ENCODE measurements around the gene RASD2.

The RASD2 gene

DNA sequence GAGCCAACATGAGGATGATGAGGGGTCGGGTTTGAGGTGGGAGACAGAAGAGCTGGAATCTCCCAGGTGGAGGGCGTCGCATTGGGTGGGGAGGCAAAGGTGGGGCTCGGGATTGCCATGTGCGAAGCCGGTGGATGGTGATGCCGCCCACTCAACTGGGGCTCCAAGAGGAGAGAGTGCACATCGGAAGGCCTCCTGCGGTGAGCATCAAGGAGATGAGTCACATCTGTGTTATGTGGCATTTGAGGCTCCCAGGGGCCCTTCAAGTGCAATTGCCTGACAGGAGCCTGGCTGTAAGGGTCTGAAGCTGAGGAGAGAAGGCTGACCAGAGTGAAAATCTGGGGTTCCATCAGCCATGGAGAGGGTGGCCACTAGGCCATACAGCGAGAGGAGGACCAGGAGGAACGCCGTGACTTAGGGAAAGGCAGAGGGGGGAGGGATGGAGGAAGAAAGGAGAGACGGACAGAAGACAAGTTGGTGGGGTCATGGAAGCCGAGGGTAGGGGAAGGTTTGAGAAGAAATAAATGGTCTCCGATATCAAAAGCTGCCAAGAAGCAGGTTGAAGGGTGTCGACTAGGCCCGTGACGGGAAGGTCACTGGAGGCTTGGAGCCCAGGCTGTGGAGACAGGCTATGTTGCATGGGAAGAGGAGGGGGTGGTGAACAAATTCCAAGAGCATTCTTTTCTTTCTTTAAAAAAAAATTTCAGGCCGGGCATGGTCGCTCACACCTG, 21.3 kb downstream of the RASD2 start:
- DNase-seq = no peak

DNA sequence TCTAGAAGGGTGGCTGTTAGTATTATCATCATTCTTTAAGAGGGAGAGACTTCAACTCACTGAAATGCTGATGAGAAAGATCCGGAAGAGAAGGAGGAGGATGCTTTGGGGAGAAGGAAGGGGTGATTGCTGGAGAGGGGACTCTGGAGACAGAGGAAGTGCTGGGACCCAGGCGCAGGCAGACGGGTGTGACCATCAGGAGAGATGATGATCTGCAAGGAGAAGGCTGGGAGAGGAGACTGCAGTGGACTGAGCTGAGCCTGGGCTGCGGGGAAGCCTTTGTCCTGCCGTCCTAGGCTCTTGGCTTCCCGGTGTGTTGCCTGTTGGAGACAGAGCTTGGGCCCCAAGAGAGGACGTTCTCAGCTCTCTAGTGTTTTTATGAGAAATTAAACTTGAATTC, 22.6 kb downstream of the RASD2 start:
- DNase-seq = no peak

DNA sequence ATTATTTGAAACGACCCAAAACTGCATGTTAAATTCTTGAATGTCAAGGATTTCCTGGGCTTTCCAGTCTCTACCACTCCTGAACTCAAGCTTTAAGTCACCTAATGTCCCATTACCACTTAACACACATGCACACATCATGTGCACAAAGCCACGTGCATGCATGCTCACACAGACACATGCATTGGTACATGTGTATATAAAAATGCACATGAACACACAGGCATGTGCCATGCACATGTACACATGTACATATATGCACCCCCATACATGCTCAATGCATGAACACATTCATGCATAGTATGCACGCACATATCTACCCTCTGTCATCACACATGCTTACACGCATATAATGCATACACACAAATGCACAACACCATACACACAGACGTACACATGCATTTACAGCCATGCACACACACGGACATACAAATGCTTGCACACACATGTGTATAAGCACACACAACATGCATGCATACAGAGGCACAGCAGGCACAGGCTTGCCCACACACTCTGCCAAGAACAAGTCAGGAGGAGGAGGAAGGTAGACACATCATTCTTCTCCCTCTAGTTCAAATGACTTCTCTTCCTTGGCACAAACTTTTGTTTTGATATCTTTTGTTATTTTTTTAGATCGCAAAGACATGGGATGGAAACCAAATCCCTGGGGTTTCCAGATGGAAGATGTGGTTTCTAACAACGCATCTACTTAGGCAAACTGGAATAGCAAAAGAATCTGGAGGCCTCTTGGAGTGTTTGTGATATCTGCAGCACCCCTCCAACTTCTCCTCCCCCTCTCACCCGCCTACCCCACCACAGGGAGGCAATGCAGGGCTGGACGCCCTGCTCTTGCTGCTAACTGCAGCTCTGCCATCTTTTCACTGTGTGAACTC, 24.6 kb downstream of the RASD2 start:
- DNase-seq = no peak

DNA sequence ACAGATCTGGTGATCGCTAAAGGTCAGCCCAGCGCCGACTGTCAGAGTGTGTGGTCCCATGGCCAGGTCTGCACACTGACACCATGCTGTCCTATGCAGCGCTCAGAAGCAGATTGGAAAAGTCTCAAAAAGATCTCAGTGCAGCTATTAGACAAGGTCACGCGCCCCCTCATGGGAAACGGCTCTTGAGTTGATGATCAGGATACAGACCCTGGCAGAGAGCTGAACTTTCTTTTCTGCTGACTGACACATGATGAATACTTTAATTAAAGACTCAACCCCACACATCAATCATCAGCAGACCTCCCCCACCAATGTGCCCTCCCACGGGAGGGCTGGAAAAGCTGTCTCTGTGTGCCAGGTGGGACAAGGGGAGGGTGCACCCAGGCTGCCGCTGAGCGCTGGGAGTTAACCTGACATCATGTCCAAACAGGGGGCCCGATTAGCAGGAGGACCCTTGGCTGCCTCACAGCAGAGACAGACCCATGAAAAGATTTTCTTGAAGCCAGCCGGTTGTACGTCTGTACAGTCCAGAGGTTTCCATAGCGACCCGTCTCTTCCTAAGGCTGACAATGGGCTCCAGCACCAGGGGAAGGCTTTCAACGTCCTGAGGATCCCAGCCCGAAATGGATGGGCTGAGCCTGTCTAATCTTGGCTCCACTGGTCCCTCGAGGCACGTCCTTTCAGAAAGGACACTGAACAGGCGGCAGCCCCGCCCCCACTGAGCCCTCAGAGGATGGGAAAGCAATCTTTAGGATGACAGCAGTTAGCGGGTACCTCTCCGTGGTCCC, 26.9 kb downstream of the RASD2 start:
- DNase-seq = no peak

DNA sequence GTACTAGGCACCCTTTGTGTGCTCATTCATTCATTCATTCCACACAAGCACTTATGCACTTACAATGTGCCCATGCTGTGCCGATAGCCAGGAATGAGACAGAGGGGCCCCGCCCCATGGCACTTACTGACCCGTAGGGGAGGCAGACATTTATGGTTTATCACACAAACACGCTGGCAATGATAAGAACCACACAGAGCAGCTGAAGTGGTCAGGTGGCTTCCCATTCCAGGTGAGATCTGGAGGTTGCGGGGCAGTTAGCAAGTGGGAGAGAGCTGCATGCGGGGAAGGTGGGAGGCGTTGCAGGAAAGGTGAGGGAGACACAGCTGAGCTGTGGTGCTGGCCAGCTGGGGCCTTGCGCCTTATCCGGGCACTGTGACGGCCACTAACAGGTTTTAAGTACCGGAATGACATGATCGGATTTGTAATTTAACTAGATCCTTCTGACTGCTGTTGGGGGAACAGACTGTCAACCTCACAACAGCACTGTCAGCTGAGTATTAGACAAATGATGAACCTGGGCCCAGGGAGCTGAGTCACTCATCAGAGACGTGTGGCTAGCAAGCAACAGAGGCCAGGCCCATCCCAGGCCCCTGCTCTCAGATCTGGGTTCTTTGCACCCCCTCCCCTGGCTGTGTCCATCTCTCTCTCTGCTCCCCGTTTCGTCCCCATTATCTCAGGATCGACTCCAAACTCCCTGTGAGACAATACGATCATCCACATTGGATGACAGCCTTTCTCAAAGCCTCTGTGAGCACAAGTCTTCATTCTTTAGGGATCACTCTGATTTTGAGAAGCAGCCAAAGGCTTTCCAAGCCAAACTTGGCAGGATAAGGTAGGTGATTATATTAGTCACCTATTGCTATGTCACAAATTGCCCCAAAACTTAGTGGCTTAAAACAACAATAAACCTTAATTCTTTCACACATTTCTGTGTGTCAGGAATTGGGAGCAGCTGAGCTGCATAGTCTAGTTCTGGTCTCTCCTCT, 28.4 kb downstream of the RASD2 start:
- DNase-seq = no peak

DNA sequence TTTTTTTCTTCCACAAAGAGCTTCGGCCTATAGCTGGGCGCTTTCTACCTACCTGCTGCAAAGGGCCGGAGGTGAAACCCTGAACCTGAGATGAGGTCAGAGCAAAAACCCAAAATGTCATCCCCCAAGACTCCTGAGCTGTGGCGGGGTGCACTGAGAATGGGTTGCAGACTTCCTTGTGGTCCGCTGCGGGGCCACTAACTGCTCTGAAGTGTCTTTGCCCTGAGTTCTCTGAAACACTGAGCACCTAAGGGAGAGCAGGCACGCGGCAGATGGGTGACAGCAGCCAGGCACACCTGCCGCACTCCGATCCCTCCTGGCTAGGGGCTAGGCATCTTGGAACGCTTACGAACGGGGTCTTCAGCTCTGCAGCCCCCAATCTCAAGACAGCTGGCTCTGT, 29.3 kb downstream of the RASD2 start:
- no peak for DNase-seq

DNA sequence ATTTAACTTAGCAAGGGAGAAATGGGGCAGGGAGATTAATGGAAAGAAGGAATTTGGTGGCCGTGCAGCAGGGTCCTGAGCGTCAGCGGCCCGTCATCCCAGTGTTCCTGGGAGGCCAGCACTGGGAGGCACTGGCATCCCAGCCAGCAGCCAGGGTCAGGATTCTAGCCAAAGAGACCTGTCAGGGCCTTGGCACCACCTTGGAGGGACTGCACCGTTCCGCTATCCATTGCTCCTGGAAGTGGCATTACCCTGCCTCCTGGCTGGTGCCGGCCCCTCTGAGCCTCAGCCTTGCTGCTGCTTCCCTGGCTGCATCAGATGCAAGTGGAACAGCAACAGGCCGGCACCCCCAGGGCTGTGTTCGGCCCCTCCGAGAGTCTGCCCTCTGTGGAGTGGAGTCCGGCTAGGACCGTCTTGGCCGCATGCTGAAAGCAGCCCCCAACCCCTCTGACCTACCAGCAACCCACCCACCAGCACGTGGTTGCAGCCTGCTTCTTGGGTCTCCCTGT, 30.1 kb downstream of the RASD2 start:
- DNase-seq = no peak

DNA sequence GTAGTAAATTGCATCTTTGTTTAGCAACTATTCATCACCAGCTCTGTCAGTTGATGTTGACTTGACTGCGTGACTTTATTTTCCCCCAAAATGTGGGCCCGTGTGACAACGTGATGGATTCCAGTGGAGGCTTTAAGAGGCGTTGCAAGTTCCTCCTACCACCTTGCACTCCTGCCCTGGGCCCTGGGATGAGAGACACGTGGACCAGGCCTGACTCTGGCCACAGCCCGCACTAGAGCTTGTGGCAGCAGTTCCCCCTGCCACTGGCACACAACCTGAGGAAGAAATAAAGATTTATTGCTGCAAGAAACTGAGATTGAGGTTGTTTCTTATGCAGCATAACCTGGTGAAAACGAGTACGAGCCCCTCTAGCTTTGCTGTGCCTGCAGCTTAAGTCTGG, 31.9 kb downstream of the RASD2 start:
- no peak for DNase-seq

DNA sequence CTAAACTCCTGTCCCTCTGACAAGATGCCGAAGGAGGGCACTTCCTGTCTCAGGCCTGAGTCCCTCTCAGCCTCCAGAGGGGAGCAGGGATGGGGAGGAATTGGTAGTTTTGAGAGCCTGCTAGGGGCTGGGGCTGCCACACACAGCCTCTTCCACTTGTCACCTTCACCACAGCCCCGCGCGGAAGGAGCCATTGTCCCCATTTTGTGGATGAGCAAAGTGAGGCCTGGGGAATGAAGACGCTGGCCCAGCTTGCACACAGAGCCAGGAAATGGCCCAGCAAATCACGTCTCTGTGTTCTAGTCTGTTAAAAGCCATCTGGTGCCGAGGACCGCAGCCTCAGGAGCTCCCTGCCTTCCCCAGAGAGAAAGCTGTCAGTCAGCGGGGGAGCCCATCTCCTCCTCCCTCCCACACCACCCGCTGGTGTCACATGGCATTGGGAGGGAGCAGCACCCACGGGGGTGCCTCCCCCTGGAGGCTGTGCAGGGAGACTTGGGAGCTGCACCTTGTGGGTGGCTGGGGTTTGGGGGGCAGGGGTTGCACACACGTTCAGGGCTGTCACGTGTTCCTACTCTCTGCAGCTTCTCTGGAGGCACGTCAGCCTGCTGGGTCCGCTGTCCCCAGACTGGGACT, 34.6 kb downstream of the RASD2 start:
- no peak for DNase-seq

DNA sequence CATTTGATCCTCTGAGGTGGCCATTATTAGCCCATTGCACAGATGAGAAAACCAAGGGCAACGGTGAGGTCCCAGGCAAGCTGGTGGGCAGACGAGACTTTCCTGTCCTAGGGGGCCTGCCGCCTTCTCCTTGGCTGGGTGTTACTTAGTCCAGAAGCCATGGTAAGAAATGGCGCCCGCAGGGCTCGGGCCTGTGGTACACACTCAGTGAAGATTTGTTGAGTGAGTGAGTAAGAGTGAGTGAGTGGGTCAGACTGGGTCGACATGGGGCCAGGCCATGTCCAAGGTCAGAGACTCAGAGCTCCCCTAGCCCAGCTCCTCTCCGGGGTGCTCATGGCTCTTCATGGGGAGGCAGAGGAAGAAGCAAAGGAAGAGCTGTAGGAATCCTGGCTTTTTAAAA, 36.0 kb downstream of the RASD2 start:
- no peak for DNase-seq

DNA sequence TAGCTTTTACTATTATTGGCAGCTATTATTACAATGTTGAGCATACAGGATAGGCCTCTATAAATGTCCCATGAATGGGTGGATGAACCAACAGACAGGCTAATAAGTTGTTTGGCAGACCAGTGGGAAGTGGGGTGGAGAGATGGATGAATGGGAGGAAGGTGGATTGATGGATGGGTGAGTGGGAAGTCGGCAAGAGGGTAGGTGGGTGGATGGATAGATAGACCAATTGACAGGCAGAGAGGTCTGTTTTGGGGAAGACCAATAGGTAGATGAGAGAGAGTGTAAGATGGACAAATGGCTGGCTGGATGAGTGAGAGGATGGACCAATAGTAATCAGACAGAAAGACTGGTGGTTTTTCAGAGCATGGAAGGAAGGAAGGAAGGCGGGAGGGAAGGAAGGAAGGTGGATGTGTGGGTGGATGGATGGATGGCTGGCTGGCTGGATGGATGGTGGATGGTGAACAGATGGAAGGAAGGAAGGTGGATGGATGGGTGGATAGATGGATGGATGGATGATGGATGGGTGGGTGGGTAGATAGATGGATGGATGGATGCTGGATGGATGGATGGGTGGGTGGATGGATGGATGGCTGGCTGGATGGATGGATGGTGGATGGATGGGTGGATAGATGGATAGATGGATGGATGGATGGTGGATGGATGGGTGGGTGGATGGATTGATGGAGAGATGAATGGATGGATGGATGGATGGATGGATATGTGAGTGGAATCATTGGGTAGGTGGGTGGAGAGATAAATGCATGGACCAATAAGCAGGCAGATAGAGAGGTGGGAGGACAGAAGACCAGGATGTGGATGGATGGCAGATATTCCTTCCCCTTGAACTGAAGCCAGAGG, 37.4 kb downstream of the RASD2 start:
- DNase-seq = no peak

DNA sequence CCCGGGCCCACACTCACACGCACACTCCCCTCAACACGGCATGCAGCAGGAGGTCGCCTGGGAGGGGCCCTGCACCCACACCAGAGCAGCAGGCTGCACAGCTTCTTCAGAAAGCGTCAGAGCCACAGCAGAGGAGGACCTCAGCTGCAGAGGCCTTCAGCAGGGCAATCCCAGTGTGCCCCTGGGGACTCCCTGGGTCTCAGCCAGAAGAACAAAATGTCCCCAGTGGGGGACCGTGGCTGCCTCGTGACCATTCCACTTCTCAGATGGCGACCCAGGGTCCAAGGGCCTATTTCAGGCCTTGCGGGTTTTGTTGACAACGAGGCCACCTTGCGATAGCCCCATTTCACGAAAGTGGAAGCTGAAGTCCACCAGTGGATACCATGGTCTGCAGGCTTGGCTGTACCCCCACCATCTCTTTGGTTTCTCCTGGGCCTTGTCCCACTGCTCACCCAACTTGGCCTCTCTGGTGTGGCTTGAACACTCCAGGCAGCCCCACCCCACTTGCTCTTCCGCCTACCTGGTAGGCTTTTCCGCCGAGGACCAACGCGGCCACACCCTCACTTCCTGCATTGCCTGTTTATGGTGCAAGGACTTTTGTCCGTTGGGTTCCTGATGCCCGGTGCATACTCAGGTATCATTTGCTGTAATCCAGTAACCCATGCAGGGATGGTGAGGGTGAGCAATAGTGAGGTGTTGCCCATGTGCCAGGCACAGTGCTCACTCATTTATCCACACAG, 38.4 kb downstream of the RASD2 start:
- no peak for DNase-seq

DNA sequence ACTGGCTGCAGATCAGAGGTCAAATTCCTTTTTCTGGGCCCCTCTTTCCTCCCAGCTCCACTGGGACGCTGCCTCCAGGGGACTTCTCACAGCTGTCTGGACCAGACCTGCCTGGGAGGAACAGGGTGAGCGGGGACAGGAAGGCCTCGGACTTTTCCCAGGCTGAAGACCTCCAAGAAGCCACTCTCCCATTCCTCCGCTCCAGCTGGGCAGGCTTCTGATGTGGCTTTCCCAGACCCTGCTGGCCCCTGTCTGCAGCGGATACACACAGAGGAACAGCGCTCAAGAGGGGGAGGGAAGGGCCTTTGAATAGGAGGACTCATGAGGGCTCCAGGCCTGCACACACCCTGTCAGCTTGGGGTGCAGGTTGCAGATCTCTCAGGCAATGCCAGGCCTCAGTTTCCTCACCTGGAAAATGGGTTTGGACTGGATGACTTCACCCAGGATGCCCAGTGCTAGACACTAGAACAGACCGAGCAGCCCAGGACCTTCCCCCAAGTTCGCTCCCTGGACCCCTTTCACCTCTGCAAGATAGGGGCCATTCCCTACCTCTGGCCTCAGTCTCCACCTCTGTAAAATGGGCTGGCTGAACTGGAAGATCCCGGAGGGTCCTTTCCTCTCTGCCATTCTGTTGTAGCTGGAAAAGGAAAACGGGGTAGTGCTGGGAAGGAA, 39.9 kb downstream of the RASD2 start:
- no peak for DNase-seq

DNA sequence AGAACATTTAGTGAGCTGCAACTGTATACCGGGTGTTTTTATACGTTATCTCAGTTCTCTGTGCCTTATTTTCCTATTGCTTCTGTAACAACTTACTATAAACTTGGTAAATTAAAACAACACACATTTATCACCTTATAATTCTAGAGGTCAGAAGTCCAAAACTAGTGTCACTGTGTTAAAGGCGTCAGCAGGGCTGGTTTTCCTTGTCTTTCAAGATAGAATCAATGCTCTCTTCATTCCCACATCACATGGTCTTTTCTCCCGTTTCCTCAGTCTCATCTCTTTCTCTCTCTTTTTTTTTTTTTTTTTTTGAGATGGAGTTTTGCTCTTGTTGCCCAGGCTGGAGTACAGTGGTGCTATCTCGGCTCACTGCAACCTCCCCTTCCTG, 40.4 kb downstream of the RASD2 start:
- no peak for DNase-seq

DNA sequence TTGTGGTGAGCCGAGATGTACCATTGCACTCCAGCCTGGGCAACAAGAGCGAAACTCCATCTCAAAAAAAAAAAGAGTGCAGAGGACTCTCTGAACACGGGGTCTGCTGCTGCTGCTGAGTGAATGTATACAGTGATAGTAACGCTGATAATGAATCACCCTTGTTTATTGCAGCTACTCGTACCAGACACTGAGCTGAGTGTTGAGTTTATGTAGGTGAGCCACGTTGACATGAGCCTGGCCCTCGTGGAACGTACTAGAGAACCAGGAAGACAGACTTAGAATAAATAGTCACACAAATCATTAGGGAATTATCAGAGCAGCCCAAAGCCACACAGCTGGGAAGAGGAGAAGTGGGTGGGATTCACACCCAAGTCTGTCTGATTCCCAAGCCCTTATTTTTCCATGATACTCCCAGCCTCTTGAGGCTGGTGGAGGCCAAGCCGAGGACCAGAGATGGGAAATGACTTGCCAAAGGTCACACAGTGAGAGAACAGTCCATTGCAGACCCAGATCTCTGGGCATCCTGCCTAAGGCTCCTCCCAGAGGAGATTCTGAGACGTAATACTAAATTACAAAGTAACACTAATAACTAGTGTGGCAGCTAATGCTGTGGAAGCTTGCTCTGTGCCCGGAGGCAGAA, 41.7 kb downstream of the RASD2 start:
- no peak for DNase-seq

DNA sequence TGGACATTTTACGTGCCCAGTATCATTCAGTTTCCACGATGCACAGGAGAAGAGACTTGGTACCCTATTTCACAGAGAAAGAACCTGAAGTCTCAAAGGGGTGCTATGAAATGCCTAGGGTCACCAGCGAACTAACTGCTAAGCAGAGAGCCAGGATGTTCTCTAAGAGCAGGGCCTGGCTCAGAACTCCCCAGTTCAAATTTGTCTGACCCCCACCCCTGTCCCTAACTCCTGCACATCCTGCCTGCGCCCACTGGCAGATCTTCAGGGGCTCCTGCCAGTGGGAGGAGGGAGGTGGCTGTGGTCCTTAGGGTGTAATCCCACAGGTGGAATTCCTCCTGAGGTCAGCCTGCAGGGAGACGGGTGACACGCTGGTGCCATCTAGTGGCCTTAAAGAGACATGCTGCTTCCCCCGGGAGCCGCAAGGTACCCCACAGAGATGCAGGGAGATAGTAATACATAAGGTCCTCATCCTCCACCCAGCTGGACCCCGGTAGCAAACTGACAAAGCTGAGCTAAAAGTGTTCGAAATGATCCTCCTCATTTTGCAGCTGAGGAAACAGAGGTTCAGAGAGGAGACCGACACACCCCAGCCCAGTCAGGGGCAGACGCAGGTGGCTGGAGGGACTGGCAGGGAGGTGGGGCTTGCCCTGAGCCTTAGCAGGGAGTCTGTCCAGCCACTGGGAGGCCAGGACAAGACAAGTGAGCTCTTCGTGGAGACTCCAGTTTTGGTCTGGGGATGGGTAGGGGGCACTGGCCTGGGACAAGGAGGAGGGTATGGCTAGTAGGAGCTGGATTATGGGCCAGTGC, 42.4 kb downstream of the RASD2 start:
- DNase-seq = peak; percentile 44

DNA sequence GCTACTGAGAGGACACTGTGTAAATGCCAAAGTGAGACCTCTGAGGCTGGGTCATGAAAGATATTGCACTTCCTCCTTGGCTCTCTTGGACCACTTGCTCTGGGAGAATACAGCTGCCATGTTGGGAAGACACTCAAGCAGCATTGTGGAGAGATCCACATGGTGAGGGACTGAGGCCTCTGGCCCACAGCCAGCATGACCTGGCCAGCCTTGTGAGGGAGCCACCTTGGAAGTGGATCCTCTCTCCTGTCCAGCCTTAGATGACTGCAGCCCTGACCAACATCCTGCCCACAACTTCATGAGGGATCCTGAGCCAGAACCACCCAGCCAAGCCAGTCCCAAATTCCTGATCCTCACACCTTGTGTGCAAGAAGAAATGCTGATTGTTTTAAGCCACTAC, 46.1 kb downstream of the RASD2 start:
- DNase-seq = no peak

DNA sequence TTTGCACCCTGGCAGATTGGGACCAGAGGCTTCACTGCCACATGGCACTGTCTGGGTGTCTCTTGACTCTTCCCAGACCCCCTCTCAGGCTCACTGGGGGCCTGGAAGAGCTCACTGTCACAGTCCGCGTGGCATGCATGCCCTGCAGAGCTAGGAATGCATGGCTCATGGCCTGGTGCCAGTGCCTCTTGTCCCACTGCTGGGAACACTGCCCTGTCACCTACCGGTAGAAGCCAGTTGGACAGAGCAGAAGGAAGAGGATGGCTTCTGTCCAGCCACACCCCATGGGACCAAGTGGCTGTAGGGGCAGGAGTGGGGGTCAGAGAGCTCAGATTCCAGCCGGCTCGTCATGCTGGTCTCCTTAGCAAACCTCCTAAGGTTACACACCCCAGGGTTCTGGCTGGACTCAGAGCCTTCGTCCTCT, 46.8 kb downstream of the RASD2 start:
- no peak for DNase-seq
